DOHH2 (cell line): ENCODE results near the gene TMEM255B.

Experiments used
- EZH2phosphoT487 ChIP-seq: fragments of 200-600 bp; sonication (generic); IDR thresholded peaks from 2 replicates; pipeline ENCODE4 v1.6.1; 2017; ENCODE audit warnings: borderline replicate concordance, mild to moderate bottlenecking, antibody characterized with exemption, low read length, moderate library complexity, mixed read lengths
- TF ChIP-seq, protein P1 (sequence below): fragments of 200-600 bp; sonication (generic); IDR thresholded peaks from one replicate; pipeline ENCODE4 v1.5.1; 2014; ENCODE audit warnings: antibody characterized with exemption, mild to moderate bottlenecking, low read depth, low read length; ENCODE audit not compliant: poor library complexity, severe bottlenecking

DNA sequence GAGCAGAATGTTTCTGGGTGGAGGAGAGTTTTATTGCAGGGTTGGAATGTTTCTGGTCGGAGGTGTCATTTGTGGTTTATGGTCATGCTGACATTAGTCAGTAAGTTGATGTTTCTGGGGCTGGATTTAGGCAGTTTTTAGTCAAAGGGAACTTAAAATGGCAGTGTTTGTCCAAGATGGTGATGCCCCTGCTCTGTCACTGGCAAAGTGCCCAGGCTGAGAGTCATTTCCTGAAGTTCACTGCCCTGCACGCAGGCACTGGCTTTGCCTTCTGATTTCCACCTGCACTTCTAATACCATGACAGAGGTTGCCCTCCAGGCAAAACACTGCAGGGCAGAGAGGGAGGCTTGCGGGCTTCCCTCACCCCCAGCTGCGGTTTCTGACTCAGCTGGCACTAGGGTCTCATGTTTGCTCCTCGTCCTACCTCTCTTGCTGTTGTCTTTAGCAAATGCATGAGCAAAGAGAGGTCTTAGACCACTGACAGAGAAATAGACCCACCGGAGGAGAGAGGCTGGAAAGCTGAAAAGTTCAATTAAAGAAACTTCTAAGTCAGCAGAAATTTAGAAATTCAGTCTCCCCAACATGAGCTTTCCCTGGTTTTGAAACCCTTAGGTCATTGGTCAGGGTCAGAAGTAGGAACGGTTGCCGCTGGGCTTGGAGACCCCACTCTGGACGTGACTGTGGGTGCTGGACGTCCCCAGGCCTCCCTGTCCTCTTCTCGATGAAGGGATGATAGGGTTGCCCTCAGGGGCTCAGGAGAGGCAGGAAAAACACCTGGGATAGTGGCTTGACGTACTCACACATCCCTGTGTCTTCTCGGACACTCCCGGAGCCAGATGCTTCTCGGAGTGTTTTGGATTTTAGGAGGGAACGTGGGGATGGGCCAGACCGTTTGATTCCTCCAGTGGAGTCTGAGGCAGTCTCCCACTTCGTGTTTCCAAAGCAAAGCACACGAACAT, 26.3 kb downstream of the TMEM255B start:
- TF ChIP-seq, protein P1, sequence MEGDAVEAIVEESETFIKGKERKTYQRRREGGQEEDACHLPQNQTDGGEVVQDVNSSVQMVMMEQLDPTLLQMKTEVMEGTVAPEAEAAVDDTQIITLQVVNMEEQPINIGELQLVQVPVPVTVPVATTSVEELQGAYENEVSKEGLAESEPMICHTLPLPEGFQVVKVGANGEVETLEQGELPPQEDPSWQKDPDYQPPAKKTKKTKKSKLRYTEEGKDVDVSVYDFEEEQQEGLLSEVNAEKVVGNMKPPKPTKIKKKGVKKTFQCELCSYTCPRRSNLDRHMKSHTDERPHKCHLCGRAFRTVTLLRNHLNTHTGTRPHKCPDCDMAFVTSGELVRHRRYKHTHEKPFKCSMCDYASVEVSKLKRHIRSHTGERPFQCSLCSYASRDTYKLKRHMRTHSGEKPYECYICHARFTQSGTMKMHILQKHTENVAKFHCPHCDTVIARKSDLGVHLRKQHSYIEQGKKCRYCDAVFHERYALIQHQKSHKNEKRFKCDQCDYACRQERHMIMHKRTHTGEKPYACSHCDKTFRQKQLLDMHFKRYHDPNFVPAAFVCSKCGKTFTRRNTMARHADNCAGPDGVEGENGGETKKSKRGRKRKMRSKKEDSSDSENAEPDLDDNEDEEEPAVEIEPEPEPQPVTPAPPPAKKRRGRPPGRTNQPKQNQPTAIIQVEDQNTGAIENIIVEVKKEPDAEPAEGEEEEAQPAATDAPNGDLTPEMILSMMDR = no peak
- TF ChIP-seq EZH2phosphoT487 = no peak
